HCT116 (cell line): ENCODE measurements around the gene GOLPH3L. TPM values are rescaled to one million over a fixed set of nuclear protein-coding genes. Genes with fewer than 3 reads are reported as not detected.
A peak's percentile ranks its signal among the peaks of the same experiment; 100 is the strongest.
"Not testable (repeated sequence)": the region's sequence is repeated elsewhere in the genome, so short reads cannot be mapped to it uniquely, and the experiment has no call there.

Experiments
- ATAC-seq: fragments of 200-7000 bp; cut with Tn5 transposase; 2 replicates; pipeline ENCODE4 v1.9.1; 2020; ENCODE audit warnings: mild to moderate bottlenecking, moderate library complexity
- BruUV-seq: library from RNA; stranded (reverse); fragments of 400-500 nt; replicated peaks from 2 replicates; lab custom pipeline; 2021; lab: Mats Ljungman, UMichigan
- CTCF ChIA-PET: fragments of 300-600 bp; sonication (Branson Sonifier 250); formaldehyde crosslinking; loops from one replicate; lab custom pipeline; 2021; ENCODE audit warnings: antibody characterized with exemption; lab: Charles Lee
- POLR2A ChIA-PET: fragments of 300-600, 350-600 bp; sonication (Branson Sonifier 250); formaldehyde crosslinking; loops from one replicate; lab custom pipeline; 2021; ENCODE audit warnings: antibody characterized with exemption; lab: Charles Lee
- RAD21 ChIA-PET, 2 experiments: fragments of 300-600 bp; sonication (Branson Sonifier 250); formaldehyde crosslinking; loops; one replicate each; lab custom pipeline; 2023; ENCODE audit warnings: low total read pairs in 2 of 2; ENCODE audit not compliant: uncharacterized antibody in 2 of 2, unreplicated experiment in 2 of 2, low non-redundant PET in 1 of 2; lab: Charles Lee
- DNase-seq: peaks from one replicate; pipeline ENCODE4 v3.0.0-alpha.2; 2010; ENCODE audit warnings: low read depth, low spot score
- H2AFZ ChIP-seq: fragments of 200-600 bp; shearing (Covaris generic), sonication (generic); 2 replicates; pipeline ENCODE4 v1.6.1; 2017; ENCODE audit warnings: low read depth, mixed run types, mixed read lengths, antibody characterized with exemption, low read length; ENCODE audit not compliant: poor library complexity, severe bottlenecking
- H3K27ac ChIP-seq: 2 replicates; pipeline ENCODE4 v1.5.1; 2012; ENCODE audit warnings: low read depth, low read length
- H3K27me3 ChIP-seq: fragments of 200-600 bp; sonication (generic); 2 replicates; pipeline ENCODE4 v1.6.1; 2016; ENCODE audit warnings: mixed run types, low read length, mixed read lengths; ENCODE audit not compliant: insufficient read depth
- H3K36me3 ChIP-seq, 2 experiments: fragments of 200-500 bp in 1 of 2; fragments of 200-600 bp in 1 of 2; sonication (Bioruptor generic) in 1 of 2; sonication (generic) in 1 of 2; 2 replicates each; pipeline versions ENCODE4 v1.5.1 to v1.6.1; 2014 to 2016; ENCODE audit warnings: low read length in 2 of 2, inconsistent platforms in 1 of 2, mixed read lengths in 1 of 2, mixed run types in 1 of 2; ENCODE audit not compliant: insufficient read depth in 2 of 2, control insufficient read depth in 1 of 2
- H3K4me1 ChIP-seq, 2 experiments: fragments of 200-600 bp in 1 of 2; sonication (generic) in 1 of 2; 2 replicates each; pipeline versions ENCODE4 v1.5.1 to v1.6.1; 2012 to 2017; ENCODE audit warnings: low read length in 2 of 2, inconsistent platforms in 1 of 2, mild to moderate bottlenecking in 1 of 2, mixed read lengths in 1 of 2, mixed run types in 1 of 2, moderate library complexity in 1 of 2; ENCODE audit not compliant: insufficient read depth in 2 of 2, control insufficient read depth in 1 of 2
- H3K4me2 ChIP-seq: fragments of 200-600 bp; sonication (generic); 2 replicates; pipeline ENCODE4 v1.6.1; 2017; ENCODE audit warnings: mixed run types, low read length, mixed read lengths
- H3K4me3 ChIP-seq, 2 experiments: fragments of 200-600 bp in 1 of 2; sonication (generic) in 1 of 2; replicated peaks in 1 of 2; 2 replicates each; pipeline ENCODE4 v1.5.1; 2011 to 2016; ENCODE audit warnings: low read length in 2 of 2, control low read depth in 1 of 2, low read depth in 1 of 2, mild to moderate bottlenecking in 1 of 2, mixed read lengths in 1 of 2, mixed run types in 1 of 2
- H3K79me2 ChIP-seq: fragments of 200-600 bp; sonication (generic); 2 replicates; pipeline ENCODE4 v1.6.1; 2017; ENCODE audit warnings: mild to moderate bottlenecking, mixed run types, low read length, moderate library complexity, mixed read lengths; ENCODE audit not compliant: insufficient read depth
- H3K9ac ChIP-seq: fragments of 200-600 bp; sonication (generic); 2 replicates; pipeline ENCODE4 v1.6.1; 2016; ENCODE audit warnings: low read length, mixed read lengths
- H3K9me2 ChIP-seq: fragments of 200-600 bp; sonication (generic), shearing (Covaris generic); 2 replicates; pipeline ENCODE4 v1.6.1; 2017; ENCODE audit warnings: mixed run types, mild to moderate bottlenecking, moderate library complexity; ENCODE audit not compliant: insufficient read depth
- H3K9me3 ChIP-seq, 2 experiments: fragments of 200-500 bp in 1 of 2; fragments of 200-600 bp in 1 of 2; sonication (Bioruptor generic) in 1 of 2; sonication (generic) in 1 of 2; 2 replicates each; pipeline ENCODE4 v1.6.1; 2014 to 2017; ENCODE audit warnings: low read length in 2 of 2, mixed read lengths in 2 of 2, inconsistent platforms in 1 of 2, low read depth in 1 of 2, mild to moderate bottlenecking in 1 of 2, mixed run types in 1 of 2, moderate library complexity in 1 of 2; ENCODE audit not compliant: control insufficient read depth in 1 of 2, insufficient read depth in 1 of 2
- H4K20me1 ChIP-seq: fragments of 200-600 bp; sonication (generic), shearing (Covaris generic); 2 replicates; pipeline ENCODE4 v1.6.1; 2017; ENCODE audit warnings: mixed run types, mild to moderate bottlenecking, moderate library complexity; ENCODE audit not compliant: insufficient read depth
- CBX3 ChIP-seq: IDR thresholded peaks from 2 replicates; pipeline ENCODE4 v1.6.1; 2012; ENCODE audit warnings: low read depth
- CEBPB ChIP-seq: IDR thresholded peaks from 2 replicates; pipeline ENCODE4 v1.6.1; 2012; ENCODE audit warnings: low read depth
- EGR1 ChIP-seq: IDR thresholded peaks from 2 replicates; pipeline ENCODE4 v1.6.1; 2012; ENCODE audit warnings: low read depth
- ELF1 ChIP-seq: IDR thresholded peaks from 2 replicates; pipeline ENCODE4 v1.6.1; 2012; ENCODE audit warnings: low read depth, borderline replicate concordance
- EZH2 ChIP-seq: fragments of 200-600 bp; sonication (generic); IDR thresholded peaks from 2 replicates; pipeline ENCODE4 v1.6.1; 2017; ENCODE audit warnings: antibody characterized with exemption, mixed run types
- EZH2phosphoT487 ChIP-seq: fragments of 200-600 bp; IDR thresholded peaks from 2 replicates; pipeline ENCODE4 v1.6.1; 2018; ENCODE audit warnings: antibody characterized with exemption, borderline replicate concordance
- POLR2A ChIP-seq: IDR thresholded peaks from 2 replicates; pipeline ENCODE4 v1.7.0; 2011; ENCODE audit warnings: borderline replicate concordance; ENCODE audit not compliant: insufficient read depth, insufficient read length; ENCODE audit errors: extremely low read depth
- RAD21 ChIP-seq: IDR thresholded peaks from 2 replicates; pipeline ENCODE4 v1.6.1; 2012; ENCODE audit warnings: low read depth, mild to moderate bottlenecking
- SIN3A ChIP-seq: IDR thresholded peaks from 2 replicates; pipeline ENCODE4 v1.6.1; 2012; ENCODE audit warnings: low read depth
- SP1 ChIP-seq: IDR thresholded peaks from 2 replicates; pipeline ENCODE4 v1.6.1; 2012; ENCODE audit warnings: low read depth
- SRF ChIP-seq: IDR thresholded peaks from 2 replicates; pipeline ENCODE4 v1.6.1; 2012; ENCODE audit warnings: low read depth
- TCF7L2 ChIP-seq: IDR thresholded peaks from 2 replicates; pipeline ENCODE4 v1.7.0; 2011; ENCODE audit warnings: borderline replicate concordance, inconsistent platforms; ENCODE audit not compliant: insufficient read depth, insufficient read length; ENCODE audit errors: extremely low read depth
- ZFX ChIP-seq: fragments of 450-650 bp; IDR thresholded peaks from 2 replicates; pipeline ENCODE4 v1.6.1; 2017
- ZNF274 ChIP-seq: fragments of 200-500 bp; sonication (Bioruptor generic); IDR thresholded peaks from 2 replicates; pipeline ENCODE4 v1.6.1; 2014; ENCODE audit warnings: mild to moderate bottlenecking, low read depth, low read length, inconsistent platforms
- intact Hi-C: fragments of 100-400 bp; cut with micrococcal nuclease; formaldehyde crosslinking; loops from 2 replicates; pipeline ENCODE4 v1.10.0; 2022
- total RNA-seq: library from RNA; stranded (reverse); gene quantifications from one replicate; pipeline ENCODE4 v1.2.1, GENCODE V29; 2021; ENCODE audit not compliant: unreplicated experiment
- TF ChIP-seq, protein P1 (sequence below): IDR thresholded peaks from 2 replicates; pipeline ENCODE4 v1.6.1; 2012
- TF ChIP-seq, protein P2 (sequence below): IDR thresholded peaks from 2 replicates; pipeline ENCODE4 v1.6.1; 2011; ENCODE audit warnings: mild to moderate bottlenecking, low read length, moderate library complexity; ENCODE audit not compliant: insufficient replicate concordance; ENCODE audit errors: extremely low read depth
- TF ChIP-seq, protein P3 (sequence below): IDR thresholded peaks from 2 replicates; pipeline ENCODE4 v1.6.1; 2012
- TF ChIP-seq, protein P4 (sequence below), 3 experiments: fragments of 200-600 bp in 1 of 3; sonication (generic) in 1 of 3; IDR thresholded peaks in 2 of 3; conservative IDR thresholded peaks in 1 of 3; 2 replicates each; pipeline ENCODE4 v1.5.1; 2012 to 2017; ENCODE audit warnings: low read depth in 2 of 3, low read length in 2 of 3, antibody characterized with exemption in 1 of 3, borderline replicate concordance in 1 of 3, control low read depth in 1 of 3, mild to moderate bottlenecking in 1 of 3, mixed read lengths in 1 of 3, mixed run types in 1 of 3, moderate library complexity in 1 of 3; ENCODE audit not compliant: insufficient read depth in 1 of 3

GOLPH3L gene
- total RNA-seq, 1 experiment from 2014 or later, result 28.0 TPM

DNA sequence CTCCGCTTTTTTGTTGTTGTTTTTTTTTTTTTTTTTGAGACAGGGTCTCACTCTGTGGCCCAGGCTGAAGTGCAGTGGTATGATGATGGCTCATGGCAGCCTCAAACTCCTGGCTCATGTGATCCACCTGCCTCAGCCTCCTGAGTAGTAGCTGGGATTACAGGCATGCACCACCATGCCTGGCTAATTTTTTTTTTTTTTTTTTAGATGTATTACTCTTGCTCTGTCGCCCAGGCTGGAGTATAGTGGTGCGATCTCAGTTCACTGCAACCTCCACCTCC, 91.6 kb downstream of the GOLPH3L start:
- H3K9me3 ChIP-seq, DNase-seq, H3K36me3 ChIP-seq, H2AFZ ChIP-seq, H4K20me1 ChIP-seq, H3K4me3 ChIP-seq, BruUV-seq, H3K27me3 ChIP-seq, ATAC-seq, intact Hi-C loops, H3K79me2 ChIP-seq, H3K9me2 ChIP-seq: not testable (repeated sequence)
- ChIA-PET RAD21 (interaction anchor here in 1 of 2 experiments (0.7 kb wide), 1 partner anchor 56 kb away, joined by 3 read pairs; the partner anchor contains the start of gene ADAMTSL4), CTCF (interaction anchor here (1.7 kb wide), 1 partner anchor 26 kb away, joined by 4 read pairs; the partner anchor contains the start of gene MCL1), POLR2A (interaction anchor here (0.7 to 3.5 kb wide), 8 partner anchors 14 to 108 kb away, joined by 3 to 31 read pairs (median 4); partner anchors contain the start of genes ENSA, GOLPH3L and MCL1)
- H3K4me2 ChIP-seq, result peak overlapping the region; percentile 68
- peak overlapping the region; percentile 56 for H3K9ac ChIP-seq
- peak overlapping the region; percentile 87 for H3K27ac ChIP-seq
- H3K4me1 ChIP-seq, result peaks cover 20 to 34% of the 10 kb centered on the region in 2 experiments

DNA sequence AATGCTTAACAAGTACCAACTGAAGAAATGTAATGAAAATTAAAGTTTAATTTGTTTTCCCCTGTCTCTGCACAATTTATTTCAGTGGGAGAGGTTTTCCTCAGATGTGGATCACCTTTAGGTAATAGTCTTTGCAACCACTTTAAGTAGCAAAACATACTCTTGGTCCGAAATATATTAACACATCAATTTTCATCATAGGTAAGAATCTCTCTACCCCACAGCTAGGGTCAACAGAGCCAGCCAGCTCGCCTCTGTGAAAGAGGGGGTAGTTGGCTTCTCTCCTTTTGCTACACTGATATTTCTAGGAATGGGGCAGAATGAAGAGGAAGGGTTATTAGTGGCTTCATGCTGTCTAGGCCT, 92.7 kb downstream of the GOLPH3L start:
- DNase-seq (no peak), ATAC-seq (no peak)
- Histone ChIP-seq H3K36me3 (no peaks in the 10 kb centered on the region), H3K4me3 (peak overlapping the region in 1 of 2 experiments; percentile 33; a peak in 2 of 4 replicates), H3K9ac (peak overlapping the region; percentile 56), H3K9me3 (no peaks in the 10 kb centered on the region), H3K27me3 (no peaks in the 10 kb centered on the region), H3K79me2 (no peaks in the 10 kb centered on the region), H2AFZ (no peak overlapping the region), H4K20me1 (no peaks in the 10 kb centered on the region), H3K4me2 (peak overlapping the region; percentile 68), H3K27ac (peak overlapping the region; percentile 87), H3K4me1 (peaks cover 20 to 36% of the 10 kb centered on the region in 2 experiments), H3K9me2 (no peaks in the 10 kb centered on the region)
- RAD21 ChIA-PET, result no interaction called here
- BruUV-seq, result TSS peak; percentile 92
- intact Hi-C loops, result no loop called here
- POLR2A ChIA-PET, result interaction anchor here (0.6 to 3.5 kb wide), 6 partner anchors 15 to 894 kb away, joined by 3 to 31 read pairs (median 5); partner anchors contain the start of genes ENSA and MCL1
- CTCF ChIA-PET, result interaction anchor here (0.6 to 1.7 kb wide), 2 partner anchors 25 to 72 kb away, joined by 3 to 4 read pairs; partner anchors contain the start of gene MCL1
- TF ChIP-seq EZH2 (no peak), TCF7L2 (no peak), ZFX (no peak), POLR2A (no peak), RAD21 (no peak), CEBPB (no peak), EGR1 (no peak), SRF (no peak), ZNF274 (no peak), SP1 (no peak), SIN3A (no peak), ELF1 (no peak), CBX3 (no peak), EZH2phosphoT487 (no peak)
- TF ChIP-seq, protein P1, sequence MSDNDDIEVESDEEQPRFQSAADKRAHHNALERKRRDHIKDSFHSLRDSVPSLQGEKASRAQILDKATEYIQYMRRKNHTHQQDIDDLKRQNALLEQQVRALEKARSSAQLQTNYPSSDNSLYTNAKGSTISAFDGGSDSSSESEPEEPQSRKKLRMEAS, result no peak
- TF ChIP-seq, protein P2, sequence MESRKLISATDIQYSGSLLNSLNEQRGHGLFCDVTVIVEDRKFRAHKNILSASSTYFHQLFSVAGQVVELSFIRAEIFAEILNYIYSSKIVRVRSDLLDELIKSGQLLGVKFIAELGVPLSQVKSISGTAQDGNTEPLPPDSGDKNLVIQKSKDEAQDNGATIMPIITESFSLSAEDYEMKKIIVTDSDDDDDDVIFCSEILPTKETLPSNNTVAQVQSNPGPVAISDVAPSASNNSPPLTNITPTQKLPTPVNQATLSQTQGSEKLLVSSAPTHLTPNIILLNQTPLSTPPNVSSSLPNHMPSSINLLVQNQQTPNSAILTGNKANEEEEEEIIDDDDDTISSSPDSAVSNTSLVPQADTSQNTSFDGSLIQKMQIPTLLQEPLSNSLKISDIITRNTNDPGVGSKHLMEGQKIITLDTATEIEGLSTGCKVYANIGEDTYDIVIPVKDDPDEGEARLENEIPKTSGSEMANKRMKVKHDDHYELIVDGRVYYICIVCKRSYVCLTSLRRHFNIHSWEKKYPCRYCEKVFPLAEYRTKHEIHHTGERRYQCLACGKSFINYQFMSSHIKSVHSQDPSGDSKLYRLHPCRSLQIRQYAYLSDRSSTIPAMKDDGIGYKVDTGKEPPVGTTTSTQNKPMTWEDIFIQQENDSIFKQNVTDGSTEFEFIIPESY, result no peak
- TF ChIP-seq, protein P3, sequence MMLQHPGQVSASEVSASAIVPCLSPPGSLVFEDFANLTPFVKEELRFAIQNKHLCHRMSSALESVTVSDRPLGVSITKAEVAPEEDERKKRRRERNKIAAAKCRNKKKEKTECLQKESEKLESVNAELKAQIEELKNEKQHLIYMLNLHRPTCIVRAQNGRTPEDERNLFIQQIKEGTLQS, result no peak
- TF ChIP-seq, protein P4, sequence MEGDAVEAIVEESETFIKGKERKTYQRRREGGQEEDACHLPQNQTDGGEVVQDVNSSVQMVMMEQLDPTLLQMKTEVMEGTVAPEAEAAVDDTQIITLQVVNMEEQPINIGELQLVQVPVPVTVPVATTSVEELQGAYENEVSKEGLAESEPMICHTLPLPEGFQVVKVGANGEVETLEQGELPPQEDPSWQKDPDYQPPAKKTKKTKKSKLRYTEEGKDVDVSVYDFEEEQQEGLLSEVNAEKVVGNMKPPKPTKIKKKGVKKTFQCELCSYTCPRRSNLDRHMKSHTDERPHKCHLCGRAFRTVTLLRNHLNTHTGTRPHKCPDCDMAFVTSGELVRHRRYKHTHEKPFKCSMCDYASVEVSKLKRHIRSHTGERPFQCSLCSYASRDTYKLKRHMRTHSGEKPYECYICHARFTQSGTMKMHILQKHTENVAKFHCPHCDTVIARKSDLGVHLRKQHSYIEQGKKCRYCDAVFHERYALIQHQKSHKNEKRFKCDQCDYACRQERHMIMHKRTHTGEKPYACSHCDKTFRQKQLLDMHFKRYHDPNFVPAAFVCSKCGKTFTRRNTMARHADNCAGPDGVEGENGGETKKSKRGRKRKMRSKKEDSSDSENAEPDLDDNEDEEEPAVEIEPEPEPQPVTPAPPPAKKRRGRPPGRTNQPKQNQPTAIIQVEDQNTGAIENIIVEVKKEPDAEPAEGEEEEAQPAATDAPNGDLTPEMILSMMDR (IDR thresholded peaks at IDR 0.05 in 2 of 3, conservative IDR thresholded peaks at IDR 0.05 in 1 of 3; ENCODE audit: borderline replicate concordance in 1 of 3, insufficient read depth in 1 of 3, low read depth in 2 of 3, low read length in 2 of 3), result no peak
